ENCODE results near the gene COPS3.

- TF ChIP-seq POLR2AphosphoS5 (IDR thresholded peaks at IDR 0.05; ENCODE audit: borderline replicate concordance, low read depth, low read length) (no peak), EZH2 (IDR thresholded peaks at IDR 0.05) (no peak)
Measured at GRCh38 chr17:17246879-17247278, 34.2 kb downstream of the COPS3 start.

Data from SK-N-MC (cell line).